GM10248 (cell line): ENCODE measurements around the gene OXNAD1.

Source experiments
- CTCF ChIA-PET: fragments of 300-600 bp; sonication (Branson Sonifier 250); formaldehyde crosslinking; extraction: SDS; loops from one replicate; lab custom pipeline; 2021; ENCODE audit warnings: antibody characterized with exemption; lab: Yijun Ruan, JAX
- POLR2A ChIA-PET: fragments of 350-650 bp; sonication (Branson Sonifier 250); formaldehyde crosslinking; extraction: SDS; loops from one replicate; lab custom pipeline; 2020; ENCODE audit warnings: antibody characterized with exemption; lab: Yijun Ruan, JAX
- DNase-seq: peaks from one replicate; pipeline ENCODE4 v3.0.0; 2012; ENCODE audit errors: extremely low spot score
- CTCF ChIP-seq: IDR thresholded peaks from 2 replicates; pipeline ENCODE4 v1.5.1; 2012; ENCODE audit warnings: mild to moderate bottlenecking, low read depth; ENCODE audit errors: extremely low read depth, missing control alignments, control extremely low read depth

The OXNAD1 gene

GRCh38 chr3:16302082-16302631 is 37.1 kb downstream of the OXNAD1 start:
- no peak for DNase-seq
- ChIA-PET CTCF (interaction anchor here (0.9 to 5.9 kb wide), 4 partner anchors 11 to 34 kb away, joined by 3 to 30 read pairs (median 15); no protein-coding TSS in a partner anchor), POLR2A (no interaction called here)
- no peak for TF ChIP-seq CTCF

- TF ChIP-seq CTCF: no peak
- no peak for DNase-seq
- CTCF ChIA-PET: interaction anchor here (1.5 to 5.9 kb wide), 4 partner anchors 10 to 249 kb away, joined by 4 to 30 read pairs (median 18); no protein-coding TSS in a partner anchor
- POLR2A ChIA-PET: no interaction called here
Observed at GRCh38 chr3:16303037-16303575, 38.1 kb downstream of the OXNAD1 start.

DNA sequence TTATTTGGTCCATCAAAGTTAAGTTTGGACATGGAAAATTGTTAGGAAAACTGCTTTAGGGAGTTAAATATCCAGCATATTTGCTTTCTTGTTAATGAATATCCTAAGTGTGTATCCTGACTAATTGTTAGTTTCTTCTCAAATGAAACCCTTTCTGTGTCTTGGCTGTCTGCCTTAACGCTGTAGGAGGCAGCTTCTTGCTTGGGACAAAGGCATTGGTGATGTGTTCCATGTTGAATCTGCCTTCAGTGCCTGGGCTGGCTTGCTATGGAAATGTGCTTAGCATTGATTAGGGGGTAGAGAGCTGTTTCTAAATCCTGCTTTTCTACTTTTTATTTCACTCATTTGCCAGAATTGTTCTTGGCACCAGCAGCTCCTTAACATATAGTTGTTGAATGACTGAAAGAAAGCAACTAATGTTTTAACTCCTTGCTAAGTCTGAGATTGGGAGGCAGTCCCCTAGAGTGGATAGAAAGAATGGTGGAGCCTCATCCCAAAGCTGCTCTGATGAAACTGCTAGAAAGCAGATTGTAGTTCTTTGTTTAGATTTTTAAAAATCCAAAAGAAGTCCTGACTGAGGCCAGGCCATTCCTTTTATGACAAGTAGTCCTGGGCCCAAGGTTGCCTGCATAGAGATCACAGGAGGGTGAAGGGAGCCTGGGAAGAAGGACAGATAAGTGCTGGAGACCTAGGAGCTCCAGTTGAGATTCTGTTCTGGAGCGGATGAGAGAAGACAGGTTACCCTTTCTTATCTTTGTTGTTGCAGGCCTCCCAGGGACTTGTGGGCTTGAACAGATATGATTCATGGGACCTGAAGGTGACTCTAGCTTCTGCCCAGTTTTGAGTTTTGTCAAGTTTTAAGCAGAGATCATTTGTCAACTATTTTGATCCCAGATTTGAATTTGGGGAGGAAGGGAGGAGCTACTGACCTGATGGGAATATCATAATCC is 39.3 kb downstream of the OXNAD1 start:
- no peak for TF ChIP-seq CTCF
- no peak for DNase-seq
- ChIA-PET POLR2A (no interaction called here), CTCF (interaction anchor here (1.2 to 5.9 kb wide), 10 partner anchors 9 to 297 kb away, joined by 3 to 30 read pairs (median 5); no protein-coding TSS in a partner anchor)

GRCh38 chr3:16305111-16305541 is 40.1 kb downstream of the OXNAD1 start:
- TF ChIP-seq CTCF: no peak
- ChIA-PET CTCF (interaction anchor here (1.2 to 5.9 kb wide), 9 partner anchors 8 to 31 kb away, joined by 3 to 30 read pairs (median 6); no protein-coding TSS in a partner anchor), POLR2A (no interaction called here)
- DNase-seq: no peak

GRCh38 chr3:16307832-16308531 is 43.0 kb downstream of the OXNAD1 start:
- no peak for TF ChIP-seq CTCF
- ChIA-PET POLR2A (no interaction called here), CTCF (interaction anchor here (1.0 to 2.5 kb wide), 5 partner anchors 10 to 174 kb away, joined by 3 to 8 read pairs (median 3); no protein-coding TSS in a partner anchor)
- DNase-seq: no peak

DNA sequence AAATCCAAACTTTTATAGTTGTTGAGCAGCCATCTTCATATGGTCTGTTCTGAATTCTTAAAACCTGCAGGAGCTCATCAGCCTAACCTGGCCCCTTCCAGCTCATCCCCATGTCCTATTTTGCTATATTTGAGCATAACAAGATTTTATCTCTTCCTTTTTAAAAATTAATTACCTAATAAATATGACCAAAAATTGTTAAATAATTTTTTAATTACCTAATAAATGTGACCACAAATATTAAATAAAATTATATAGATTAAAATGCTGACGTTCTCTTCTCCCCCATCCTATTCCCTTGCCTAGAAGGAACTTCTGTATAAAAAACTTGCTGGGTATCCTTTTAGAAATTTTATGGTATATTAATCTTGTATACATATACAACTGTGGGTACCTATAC is 43.7 kb downstream of the OXNAD1 start:
- POLR2A ChIA-PET: no interaction called here
- no peak for TF ChIP-seq CTCF
- CTCF ChIA-PET: interaction anchor here (1.0 to 2.5 kb wide), 4 partner anchors 10 to 56 kb away, joined by 3 to 8 read pairs (median 3); no protein-coding TSS in a partner anchor
- DNase-seq: no peak
